ENCODE results near the gene OSMR.

The OSMR gene

GRCh38 chr5:38925154-38925925, 79.5 kb downstream of the OSMR start:
- DNase-seq (ENCODE audit: low read depth in 2 of 2, low spot score in 1 of 2), result no peak

- DNase-seq (ENCODE audit: low read depth in 2 of 2, low spot score in 1 of 2), result no peak
Observed at GRCh38 chr5:38926121-38926520, 80.3 kb downstream of the OSMR start.

- no peak for DNase-seq (ENCODE audit: low read depth in 2 of 2, low spot score in 1 of 2)
Observed at GRCh38 chr5:38927470-38927869, 81.7 kb downstream of the OSMR start.

GRCh38 chr5:38929838-38930237, 84.0 kb downstream of the OSMR start:
- DNase-seq (ENCODE audit: low read depth in 2 of 2, low spot score in 1 of 2), result no peak

GRCh38 chr5:38931731-38932130, 85.9 kb downstream of the OSMR start:
- DNase-seq (ENCODE audit: low read depth in 2 of 2, low spot score in 1 of 2), result no peak

GRCh38 chr5:38932854-38933408, 87.1 kb downstream of the OSMR start:
- no peak for DNase-seq (ENCODE audit: low read depth in 2 of 2, low spot score in 1 of 2)

GRCh38 chr5:38935437-38935836, 89.6 kb downstream of the OSMR start:
- no peak for DNase-seq (ENCODE audit: low read depth in 2 of 2, low spot score in 1 of 2)

- DNase-seq (ENCODE audit: low read depth in 2 of 2, low spot score in 1 of 2), result no peak
Observed at GRCh38 chr5:38936269-38936668, 90.5 kb downstream of the OSMR start.

GRCh38 chr5:38938424-38938823, 92.6 kb downstream of the OSMR start:
- no peak for DNase-seq (ENCODE audit: low read depth in 2 of 2, low spot score in 1 of 2)

- DNase-seq (ENCODE audit: low read depth in 2 of 2, low spot score in 1 of 2), result no peak
Observed at GRCh38 chr5:38938973-38939372, 93.2 kb downstream of the OSMR start.

- DNase-seq (ENCODE audit: low read depth in 2 of 2, low spot score in 1 of 2), result no peak
Observed at GRCh38 chr5:38940230-38940858, 94.5 kb downstream of the OSMR start.

- DNase-seq (ENCODE audit: low read depth in 2 of 2, low spot score in 1 of 2), result no peak
Observed at GRCh38 chr5:38941912-38942311, 96.1 kb downstream of the OSMR start.

- DNase-seq (ENCODE audit: low read depth in 2 of 2, low spot score in 1 of 2), result no peak
Observed at GRCh38 chr5:38944282-38944681, 98.5 kb downstream of the OSMR start.

GRCh38 chr5:38948501-38948900, 102.7 kb downstream of the OSMR start:
- DNase-seq (ENCODE audit: low read depth in 2 of 2, low spot score in 1 of 2), result no peak

- DNase-seq (ENCODE audit: low read depth in 2 of 2, low spot score in 1 of 2), result no peak
Observed at GRCh38 chr5:38953426-38954012, 107.7 kb downstream of the OSMR start.

GRCh38 chr5:38961691-38962090, 115.9 kb downstream of the OSMR start:
- DNase-seq (ENCODE audit: low read depth in 2 of 2, low spot score in 1 of 2), result no peak

- DNase-seq (ENCODE audit: low read depth in 2 of 2, low spot score in 1 of 2), result no peak
Observed at GRCh38 chr5:38968665-38969064, 122.9 kb downstream of the OSMR start.

GRCh38 chr5:38978036-38978435, 132.2 kb downstream of the OSMR start:
- no peak for DNase-seq (ENCODE audit: low read depth in 2 of 2, low spot score in 1 of 2)

GRCh38 chr5:38979535-38979934, 133.7 kb downstream of the OSMR start:
- no peak for DNase-seq (ENCODE audit: low read depth in 2 of 2, low spot score in 1 of 2)
